KMS-11 (cell line): Measurements from ENCODE around the gene UNC119.
"Not testable (repeated sequence)": the region's sequence is repeated elsewhere in the genome, so short reads cannot be mapped to it uniquely, and the experiment has no call there.

Experiments used
- H2AFZ ChIP-seq: fragments of 200-600 bp; sonication (generic); 2 replicates; pipeline ENCODE4 v1.6.1; 2016; ENCODE audit warnings: antibody characterized with exemption, mixed run types, low read depth
- H3K27ac ChIP-seq: fragments of 200-600 bp; sonication (generic); 2 replicates; pipeline ENCODE4 v1.6.1; 2016; ENCODE audit warnings: mild to moderate bottlenecking, mixed run types
- H3K27me3 ChIP-seq: fragments of 200-600 bp; sonication (generic); 2 replicates; pipeline ENCODE4 v1.6.1; 2017; ENCODE audit warnings: mild to moderate bottlenecking, low read depth, mixed run types, moderate library complexity; ENCODE audit not compliant: insufficient read depth
- H3K36me3 ChIP-seq: fragments of 200-600 bp; sonication (generic); 2 replicates; pipeline ENCODE4 v1.6.1; 2017; ENCODE audit warnings: mild to moderate bottlenecking, mixed run types; ENCODE audit not compliant: insufficient read depth
- H3K4me1 ChIP-seq: fragments of 200-600 bp; sonication (generic); 2 replicates; pipeline ENCODE4 v1.6.1; 2016; ENCODE audit warnings: mild to moderate bottlenecking, low read depth, mixed run types; ENCODE audit not compliant: poor library complexity, severe bottlenecking
- H3K4me2 ChIP-seq: fragments of 200-600 bp; sonication (generic); 2 replicates; pipeline ENCODE4 v1.7.0; 2016; ENCODE audit warnings: mild to moderate bottlenecking, mixed run types
- H3K4me3 ChIP-seq: fragments of 200-600 bp; sonication (generic); IDR thresholded peaks from 2 replicates; pipeline ENCODE4 v1.6.1; 2017; ENCODE audit warnings: low read depth, low read length, mixed read lengths; ENCODE audit not compliant: insufficient read depth
- H3K79me2 ChIP-seq: fragments of 200-600 bp; sonication (generic); 2 replicates; pipeline ENCODE4 v1.6.1; 2016; ENCODE audit warnings: low read depth, mixed run types; ENCODE audit not compliant: insufficient read depth
- H3K9ac ChIP-seq: fragments of 200-600 bp; sonication (generic); 2 replicates; pipeline ENCODE4 v1.6.1; 2016; ENCODE audit warnings: mild to moderate bottlenecking, mixed run types
- H4K20me1 ChIP-seq: fragments of 200-600 bp; sonication (generic); 2 replicates; pipeline ENCODE4 v1.6.1; 2016; ENCODE audit warnings: mild to moderate bottlenecking, mixed run types; ENCODE audit not compliant: insufficient read depth
- TF ChIP-seq, protein P1 (sequence below): fragments of 200-600 bp; sonication (generic); conservative IDR thresholded peaks from 2 replicates; pipeline ENCODE4 v1.6.1; 2017; ENCODE audit warnings: low read depth, mild to moderate bottlenecking, antibody characterized with exemption, low read length, moderate library complexity, mixed read lengths

UNC119 gene

DNA sequence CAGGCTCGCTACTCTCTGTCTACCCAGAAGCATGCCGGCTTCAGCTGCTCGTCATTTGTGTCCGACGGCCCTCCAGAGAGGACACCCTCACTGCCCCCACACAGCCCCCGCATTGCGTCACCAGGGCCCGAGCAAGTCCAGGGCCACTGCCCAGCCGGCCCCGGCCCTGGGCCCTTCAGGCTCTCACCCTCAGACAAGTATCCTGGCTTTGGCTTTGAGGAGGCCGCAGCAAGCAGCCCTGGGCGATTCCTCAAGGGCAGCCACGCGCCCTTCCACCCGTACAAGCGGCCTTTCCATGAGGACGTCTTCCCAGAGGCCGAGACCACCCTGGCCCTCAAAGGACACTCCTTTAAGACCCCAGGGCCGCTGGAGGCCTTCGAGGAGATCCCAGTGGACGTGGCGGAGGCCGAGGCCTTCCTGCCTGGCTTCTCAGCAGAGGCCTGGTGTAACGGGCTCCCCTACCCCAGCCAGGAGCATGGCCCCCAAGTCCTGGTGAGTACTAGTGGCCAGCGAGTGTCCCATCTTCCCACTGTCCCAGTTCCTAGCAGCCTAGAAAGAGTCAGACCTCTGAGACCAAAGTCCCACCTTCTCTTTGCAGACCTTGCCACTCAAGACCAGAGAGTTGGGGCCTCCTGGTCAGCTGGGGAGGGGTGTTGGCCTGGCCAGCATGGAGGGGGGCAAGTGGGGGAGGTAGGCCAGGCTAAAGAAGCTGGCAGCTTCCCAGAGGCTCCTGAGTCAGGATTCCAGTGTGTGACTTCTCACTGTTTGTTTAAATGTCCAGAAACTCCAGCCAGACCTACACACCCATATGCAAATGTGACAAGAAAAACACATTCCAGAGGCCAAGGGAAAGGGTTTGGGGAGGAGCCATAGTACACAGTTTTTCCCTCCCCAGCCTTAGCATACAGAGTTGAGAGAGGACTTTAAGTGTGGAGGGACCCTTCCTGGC, 27.7 kb downstream of the UNC119 start:
- Histone ChIP-seq H3K36me3 (no peaks in the 10 kb centered on the region), H3K4me1 (no peaks in the 10 kb centered on the region), H2AFZ (no peak overlapping the region), H3K27ac (no peak overlapping the region), H3K27me3 (peaks cover 21% of the 10 kb centered on the region), H3K4me2 (no peak overlapping the region), H3K9ac (no peak overlapping the region), H3K79me2 (no peaks in the 10 kb centered on the region), H4K20me1 (no peaks in the 10 kb centered on the region), H3K4me3 (no peak overlapping the region)
- TF ChIP-seq, protein P1, sequence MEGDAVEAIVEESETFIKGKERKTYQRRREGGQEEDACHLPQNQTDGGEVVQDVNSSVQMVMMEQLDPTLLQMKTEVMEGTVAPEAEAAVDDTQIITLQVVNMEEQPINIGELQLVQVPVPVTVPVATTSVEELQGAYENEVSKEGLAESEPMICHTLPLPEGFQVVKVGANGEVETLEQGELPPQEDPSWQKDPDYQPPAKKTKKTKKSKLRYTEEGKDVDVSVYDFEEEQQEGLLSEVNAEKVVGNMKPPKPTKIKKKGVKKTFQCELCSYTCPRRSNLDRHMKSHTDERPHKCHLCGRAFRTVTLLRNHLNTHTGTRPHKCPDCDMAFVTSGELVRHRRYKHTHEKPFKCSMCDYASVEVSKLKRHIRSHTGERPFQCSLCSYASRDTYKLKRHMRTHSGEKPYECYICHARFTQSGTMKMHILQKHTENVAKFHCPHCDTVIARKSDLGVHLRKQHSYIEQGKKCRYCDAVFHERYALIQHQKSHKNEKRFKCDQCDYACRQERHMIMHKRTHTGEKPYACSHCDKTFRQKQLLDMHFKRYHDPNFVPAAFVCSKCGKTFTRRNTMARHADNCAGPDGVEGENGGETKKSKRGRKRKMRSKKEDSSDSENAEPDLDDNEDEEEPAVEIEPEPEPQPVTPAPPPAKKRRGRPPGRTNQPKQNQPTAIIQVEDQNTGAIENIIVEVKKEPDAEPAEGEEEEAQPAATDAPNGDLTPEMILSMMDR, result no peak

DNA sequence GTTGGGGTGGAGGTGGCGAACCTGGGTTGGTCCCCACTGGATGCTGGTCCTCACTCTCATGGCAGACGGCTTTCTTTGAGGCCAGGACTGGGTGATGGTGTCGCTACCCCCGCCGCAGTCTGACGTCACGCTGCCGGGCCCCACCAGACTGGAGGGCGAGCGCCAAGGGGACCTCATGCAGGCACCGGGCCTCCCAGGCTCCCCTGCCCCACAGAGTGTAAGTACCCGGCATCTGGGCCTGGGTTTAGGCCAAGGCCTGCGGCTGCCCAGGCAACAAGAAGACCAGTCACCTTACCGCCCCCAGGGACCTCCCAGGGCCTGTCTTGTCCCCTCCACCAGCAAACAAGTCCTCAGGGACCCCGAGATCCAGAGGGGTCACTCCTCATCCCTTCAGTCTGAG, 28.5 kb downstream of the UNC119 start:
- Histone ChIP-seq H3K9ac (no peak overlapping the region), H2AFZ (no peak overlapping the region), H3K4me2 (no peak overlapping the region), H3K36me3 (no peaks in the 10 kb centered on the region), H3K27ac (no peak overlapping the region), H3K4me1 (peaks cover 8% of the 10 kb centered on the region), H3K27me3 (peaks cover 21% of the 10 kb centered on the region), H4K20me1 (no peaks in the 10 kb centered on the region), H3K79me2 (no peaks in the 10 kb centered on the region), H3K4me3 (no peak overlapping the region)
- TF ChIP-seq, protein P1, result no peak

DNA sequence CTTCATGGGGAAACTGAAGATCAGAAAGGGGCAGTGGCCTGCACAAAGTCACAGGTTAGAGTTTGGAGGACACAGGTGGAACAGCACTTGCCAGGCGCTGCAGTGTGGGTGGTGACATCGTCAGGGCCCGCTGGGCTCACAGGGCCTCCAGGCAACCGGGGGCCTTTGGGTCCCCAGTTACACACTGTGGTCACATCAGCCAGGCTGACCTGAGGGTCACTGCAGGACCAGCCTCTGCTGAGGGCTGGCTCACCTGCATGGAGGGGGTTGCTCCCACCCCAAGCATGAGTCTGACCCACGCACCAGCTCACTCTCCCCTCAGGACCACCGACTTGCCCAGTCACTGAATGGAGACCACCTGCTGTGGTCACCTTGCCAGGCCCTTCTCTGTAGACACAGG, 29.2 kb downstream of the UNC119 start:
- TF ChIP-seq, protein P1, result no peak
- peaks cover 21% of the 10 kb centered on the region for H3K27me3 ChIP-seq
- H2AFZ ChIP-seq, result no peak overlapping the region
- H3K36me3 ChIP-seq, result no peaks in the 10 kb centered on the region
- H3K4me1 ChIP-seq, result peaks cover 15% of the 10 kb centered on the region
- no peaks in the 10 kb centered on the region for H4K20me1 ChIP-seq
- no peak overlapping the region for H3K4me2 ChIP-seq
- H3K79me2 ChIP-seq, result no peaks in the 10 kb centered on the region
- H3K4me3 ChIP-seq, result no peak overlapping the region
- no peak overlapping the region for H3K27ac ChIP-seq
- H3K9ac ChIP-seq, result no peak overlapping the region

DNA sequence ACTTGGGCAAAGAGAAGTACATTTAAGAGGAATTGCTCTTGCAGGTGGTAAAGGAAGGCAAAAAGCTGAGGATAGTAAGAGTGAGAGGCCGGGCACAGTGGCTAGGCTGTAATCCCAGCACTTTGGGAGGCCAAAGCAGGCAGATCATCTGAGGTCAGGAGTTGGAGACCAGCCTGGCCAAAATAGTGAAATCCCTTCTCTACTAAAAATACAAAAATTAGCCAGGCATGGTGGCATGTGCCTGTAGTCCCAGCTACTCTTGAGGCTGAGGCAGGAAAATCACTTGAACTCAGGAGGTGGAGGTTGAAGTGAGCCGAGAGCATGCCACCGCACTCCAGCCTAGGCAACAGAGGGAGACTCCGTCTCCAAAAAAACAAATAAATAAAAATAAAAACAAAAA, 30.1 kb downstream of the UNC119 start:
- Histone ChIP-seq H3K4me1 (peaks cover 18% of the 10 kb centered on the region), H3K27me3 (peaks cover 21% of the 10 kb centered on the region)
- H3K36me3 ChIP-seq, H3K79me2 ChIP-seq, H3K27ac ChIP-seq, H3K9ac ChIP-seq, H3K4me3 ChIP-seq, H2AFZ ChIP-seq, H4K20me1 ChIP-seq, H3K4me2 ChIP-seq: not testable (repeated sequence)
